ENCODE results near the gene FOXD3. TPM values are rescaled to one million over a fixed set of nuclear protein-coding genes. Genes with fewer than 3 reads are reported as not detected.

FOXD3 gene
- 0.12 and 3.4 TPM in 2 replicates for total RNA-seq (2014; rRNA removed; shearing (Covaris generic))

- peak; percentile 84 for DNase-seq (ENCODE audit: low read depth)
These were observed at the start of gene FOXD3 for GRCh38 chr1:63322114-63322943. Gene FOXD3, plus strand, starts transcription at chr1:63322567. Its CDS starts 492 bp downstream, at chr1:63323059.

- DNase-seq (ENCODE audit: low read depth): no peak
These were observed 49.6 kb upstream of the FOXD3 start for GRCh38 chr1:63272811-63273210.

- DNase-seq (ENCODE audit: low read depth): no peak
These were observed 48.0 kb upstream of the FOXD3 start for GRCh38 chr1:63274371-63274770.

GRCh38 chr1:63274979-63275378 is 47.4 kb upstream of the FOXD3 start:
- no peak for DNase-seq (ENCODE audit: low read depth)

GRCh38 chr1:63276624-63277023 is 45.7 kb upstream of the FOXD3 start:
- no peak for DNase-seq (ENCODE audit: low read depth)

GRCh38 chr1:63277195-63278192 is 44.9 kb upstream of the FOXD3 start:
- no peak for DNase-seq (ENCODE audit: low read depth)

- DNase-seq (ENCODE audit: low read depth): no peak
These were observed 40.6 kb upstream of the FOXD3 start for GRCh38 chr1:63281753-63282152.

- no peak for DNase-seq (ENCODE audit: low read depth)
These were observed 33.2 kb upstream of the FOXD3 start for GRCh38 chr1:63289135-63289534.

- DNase-seq (ENCODE audit: low read depth): no peak
These were observed 27.4 kb upstream of the FOXD3 start for GRCh38 chr1:63294803-63295594.

- DNase-seq (ENCODE audit: low read depth): no peak
These were observed 18.0 kb upstream of the FOXD3 start for GRCh38 chr1:63304410-63304809.

GRCh38 chr1:63305043-63305442 is 17.3 kb upstream of the FOXD3 start:
- no peak for DNase-seq (ENCODE audit: low read depth)

GRCh38 chr1:63307196-63307794 is 15.1 kb upstream of the FOXD3 start:
- DNase-seq (ENCODE audit: low read depth): no peak

- no peak for DNase-seq (ENCODE audit: low read depth)
These were observed 5.8 kb upstream of the FOXD3 start for GRCh38 chr1:63316598-63316983.

- DNase-seq (ENCODE audit: low read depth): peak; percentile 92
These were observed 5.2 kb upstream of the FOXD3 start for GRCh38 chr1:63316984-63317816.

- DNase-seq (ENCODE audit: low read depth): no peak
These were observed 4.6 kb upstream of the FOXD3 start for GRCh38 chr1:63317817-63318152.

- DNase-seq (ENCODE audit: low read depth): no peak
These were observed 4.0 kb upstream of the FOXD3 start for GRCh38 chr1:63318201-63318979.

GRCh38 chr1:63319046-63320021 is 3.0 kb upstream of the FOXD3 start:
- DNase-seq (ENCODE audit: low read depth): no peak

GRCh38 chr1:63320022-63320721 is 2.2 kb upstream of the FOXD3 start:
- DNase-seq (ENCODE audit: low read depth): no peak

Data from Daoy (cell line).